ENCODE results near the gene PI16. TPM values are rescaled to one million over a fixed set of nuclear protein-coding genes. Genes with fewer than 3 reads are reported as not detected.

Gene PI16
- polyA plus RNA-seq, 1 donor (not counting 4 experiments of a cell fraction or from before 2014, with no cell fraction given), result not detected

DNA sequence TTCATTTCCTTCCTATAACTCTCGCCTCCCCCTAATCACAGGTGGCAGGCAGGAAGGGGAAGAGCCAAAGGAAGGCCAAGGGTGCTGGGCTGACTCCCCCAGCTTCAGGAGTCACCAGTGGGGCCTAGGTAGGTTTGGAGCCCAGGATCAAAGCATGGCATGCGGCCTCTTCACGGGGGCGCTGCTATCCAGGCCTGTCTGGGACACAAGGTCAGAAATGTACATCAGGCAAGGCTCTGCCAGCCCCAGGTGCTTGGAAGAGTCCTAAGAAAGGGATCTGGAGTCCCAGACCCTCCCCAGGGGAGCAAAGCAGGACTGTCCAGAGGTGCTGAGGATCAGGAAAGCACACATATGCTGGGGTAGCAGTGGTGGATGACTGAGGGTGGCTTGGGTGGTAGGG, 10.4 kb downstream of the PI16 start:
- Histone ChIP-seq H3K4me3 (ENCODE audit: control insufficient read depth in 2 of 3, extremely low read depth in 1 of 3, insufficient read depth in 2 of 3, low read depth in 1 of 3, low read length in 3 of 3) (no peak overlapping the region), H4K20me1 (ENCODE audit: control insufficient read depth, extremely low read depth, insufficient read depth, low read length) (no peaks in the 10 kb centered on the region), H3K27me3 (ENCODE audit: control insufficient read depth, extremely low read depth, insufficient read depth, low read length) (no peaks in the 10 kb centered on the region), H2AFZ (ENCODE audit: control insufficient read depth, low read length) (no peak overlapping the region), H3K9me3 (ENCODE audit: control insufficient read depth, low read depth, low read length) (no peaks in the 10 kb centered on the region), H3K4me2 (ENCODE audit: control insufficient read depth, extremely low read depth, insufficient read depth, low read depth, low read length) (no peak overlapping the region), H3K36me3 (ENCODE audit: control insufficient read depth in 2 of 2, extremely low read depth in 1 of 2, insufficient read depth in 2 of 2, low read length in 2 of 2) (peaks cover 13 to 32% of the 10 kb centered on the region in 2 experiments), H3K9ac (ENCODE audit: control insufficient read depth, extremely low read depth, insufficient read depth, low read length) (no peak overlapping the region), H3K27ac (ENCODE audit: control insufficient read depth, insufficient read depth, low read length) (no peak overlapping the region), H3K4me1 (ENCODE audit: control insufficient read depth, extremely low read depth, insufficient read depth, low read length) (peaks cover 43% of the 10 kb centered on the region), H3K9me1 (ENCODE audit: control insufficient read depth, extremely low read depth, insufficient read depth, low read length) (peaks cover 3% of the 10 kb centered on the region), H3K79me2 (ENCODE audit: control insufficient read depth, insufficient read depth, low read length) (no peaks in the 10 kb centered on the region)
- FAIRE-seq, result no peak
- dilution Hi-C loops (cut with MboI; ENCODE audit: extremely low pct_ligation_motif_present, low sequenced_read_pairs), result no loop called here
- TF ChIP-seq EZH2 (IDR thresholded peaks at IDR 0.05; ENCODE audit: low read length) (no peak), CTCF (optimal IDR thresholded peaks at IDR 0.05 in 1 of 3, IDR thresholded peaks at IDR 0.05 in 1 of 3, conservative IDR thresholded peaks at IDR 0.05 in 1 of 3; ENCODE audit: extremely low read depth in 1 of 3, insufficient read depth in 2 of 3, low read length in 3 of 3) (no peak)
- DNase-seq (ENCODE audit: low read depth, low spot score), result no peak

- TF ChIP-seq EZH2 (IDR thresholded peaks at IDR 0.05; ENCODE audit: low read length) (no peak), CTCF (optimal IDR thresholded peaks at IDR 0.05 in 1 of 3, IDR thresholded peaks at IDR 0.05 in 1 of 3, conservative IDR thresholded peaks at IDR 0.05 in 1 of 3; ENCODE audit: extremely low read depth in 1 of 3, insufficient read depth in 2 of 3, low read length in 3 of 3) (no peak)
- dilution Hi-C loops (cut with MboI; ENCODE audit: extremely low pct_ligation_motif_present, low sequenced_read_pairs), result no loop called here
- H3K4me1 ChIP-seq (ENCODE audit: control insufficient read depth, extremely low read depth, insufficient read depth, low read length), result peaks cover 47% of the 10 kb centered on the region
- no peaks in the 10 kb centered on the region for H4K20me1 ChIP-seq (ENCODE audit: control insufficient read depth, extremely low read depth, insufficient read depth, low read length)
- no peaks in the 10 kb centered on the region for H3K27me3 ChIP-seq (ENCODE audit: control insufficient read depth, extremely low read depth, insufficient read depth, low read length)
- H3K27ac ChIP-seq (ENCODE audit: control insufficient read depth, insufficient read depth, low read length), result no peak overlapping the region
- H3K79me2 ChIP-seq (ENCODE audit: control insufficient read depth, insufficient read depth, low read length), result no peaks in the 10 kb centered on the region
- H3K4me3 ChIP-seq (ENCODE audit: control insufficient read depth in 2 of 3, extremely low read depth in 1 of 3, insufficient read depth in 2 of 3, low read depth in 1 of 3, low read length in 3 of 3), result no peak overlapping the region
- peaks cover 3% of the 10 kb centered on the region for H3K9me1 ChIP-seq (ENCODE audit: control insufficient read depth, extremely low read depth, insufficient read depth, low read length)
- H3K9ac ChIP-seq (ENCODE audit: control insufficient read depth, extremely low read depth, insufficient read depth, low read length), result no peak overlapping the region
- H3K9me3 ChIP-seq (ENCODE audit: control insufficient read depth, low read depth, low read length), result no peaks in the 10 kb centered on the region
- H3K4me2 ChIP-seq (ENCODE audit: control insufficient read depth, extremely low read depth, insufficient read depth, low read depth, low read length), result no peak overlapping the region
- DNase-seq (ENCODE audit: low read depth, low spot score) (no peak), FAIRE-seq (no peak)
- peaks cover 21 to 51% of the 10 kb centered on the region in 2 experiments for H3K36me3 ChIP-seq (ENCODE audit: control insufficient read depth in 2 of 2, extremely low read depth in 1 of 2, insufficient read depth in 2 of 2, low read length in 2 of 2)
- no peak overlapping the region for H2AFZ ChIP-seq (ENCODE audit: control insufficient read depth, low read length)
Measured at GRCh38 chr6:36967301-36967700, 12.8 kb downstream of the PI16 start.

Measured in keratinocyte (primary cell).